Activated CD8-positive, alpha-beta T cell treated with anti-CD3 and anti-CD28 coated beads for 36 hours (primary cell): ENCODE data around the gene AREL1. TPM values are rescaled to one million over a fixed set of nuclear protein-coding genes. Genes with fewer than 3 reads are reported as not detected.

Experiments
- ATAC-seq: fragments of 200-7000 bp; cut with Tn5 transposase; one replicate; pipeline ENCODE4 v1.10.0; 2021; ENCODE audit warnings: mild to moderate bottlenecking, moderate library complexity
- CTCF ChIA-PET: fragments of 350-600 bp; sonication (Branson Sonifier 250); formaldehyde crosslinking; loops from one replicate; lab custom pipeline; 2021; ENCODE audit warnings: antibody characterized with exemption; lab: Charles Lee
- POLR2A ChIA-PET: fragments of 350-600 bp; sonication (Branson Sonifier 250); formaldehyde crosslinking; loops from one replicate; lab custom pipeline; 2021; ENCODE audit warnings: antibody characterized with exemption; lab: Charles Lee
- DNase-seq: peaks from one replicate; pipeline ENCODE4 v3.0.0-alpha.2; 2020
- H3K27ac Mint-ChIP-seq: one replicate; pipeline ENCODE4 v1.8.0; 2021; ENCODE audit warnings: mild to moderate bottlenecking, mixed read lengths
- H3K27me3 Mint-ChIP-seq: one replicate; pipeline ENCODE4 v1.8.0; 2021; ENCODE audit warnings: mixed read lengths
- H3K36me3 Mint-ChIP-seq: one replicate; pipeline ENCODE4 v1.8.0; 2021; ENCODE audit warnings: low read depth, mixed read lengths
- H3K4me1 Mint-ChIP-seq: one replicate; pipeline ENCODE4 v1.8.0; 2021; ENCODE audit warnings: low read depth, mixed read lengths
- H3K4me3 Mint-ChIP-seq: one replicate; pipeline ENCODE4 v1.8.0; 2021; ENCODE audit warnings: mild to moderate bottlenecking, moderate library complexity, mixed read lengths
- H3K9me3 Mint-ChIP-seq: one replicate; pipeline ENCODE4 v1.8.0; 2021; ENCODE audit warnings: mixed read lengths
- intact Hi-C: fragments of 100-400 bp; cut with micrococcal nuclease; formaldehyde crosslinking; loops from one replicate; pipeline ENCODE4 v1.10.0; 2022
- total RNA-seq, 2 experiments: library from RNA; stranded (reverse); gene quantifications; one replicate each; pipeline ENCODE4 v1.2.3, GENCODE V29; 2021
- TF ChIP-seq, protein P1 (sequence below): fragments of 200-600 bp; IDR thresholded peaks from one replicate; pipeline ENCODE4 v1.8.0; 2022; ENCODE audit warnings: antibody characterized with exemption, mild to moderate bottlenecking

The AREL1 gene
- total RNA-seq, 2 experiments from 2014 or later, result 26.4 to 28.2 TPM

DNA sequence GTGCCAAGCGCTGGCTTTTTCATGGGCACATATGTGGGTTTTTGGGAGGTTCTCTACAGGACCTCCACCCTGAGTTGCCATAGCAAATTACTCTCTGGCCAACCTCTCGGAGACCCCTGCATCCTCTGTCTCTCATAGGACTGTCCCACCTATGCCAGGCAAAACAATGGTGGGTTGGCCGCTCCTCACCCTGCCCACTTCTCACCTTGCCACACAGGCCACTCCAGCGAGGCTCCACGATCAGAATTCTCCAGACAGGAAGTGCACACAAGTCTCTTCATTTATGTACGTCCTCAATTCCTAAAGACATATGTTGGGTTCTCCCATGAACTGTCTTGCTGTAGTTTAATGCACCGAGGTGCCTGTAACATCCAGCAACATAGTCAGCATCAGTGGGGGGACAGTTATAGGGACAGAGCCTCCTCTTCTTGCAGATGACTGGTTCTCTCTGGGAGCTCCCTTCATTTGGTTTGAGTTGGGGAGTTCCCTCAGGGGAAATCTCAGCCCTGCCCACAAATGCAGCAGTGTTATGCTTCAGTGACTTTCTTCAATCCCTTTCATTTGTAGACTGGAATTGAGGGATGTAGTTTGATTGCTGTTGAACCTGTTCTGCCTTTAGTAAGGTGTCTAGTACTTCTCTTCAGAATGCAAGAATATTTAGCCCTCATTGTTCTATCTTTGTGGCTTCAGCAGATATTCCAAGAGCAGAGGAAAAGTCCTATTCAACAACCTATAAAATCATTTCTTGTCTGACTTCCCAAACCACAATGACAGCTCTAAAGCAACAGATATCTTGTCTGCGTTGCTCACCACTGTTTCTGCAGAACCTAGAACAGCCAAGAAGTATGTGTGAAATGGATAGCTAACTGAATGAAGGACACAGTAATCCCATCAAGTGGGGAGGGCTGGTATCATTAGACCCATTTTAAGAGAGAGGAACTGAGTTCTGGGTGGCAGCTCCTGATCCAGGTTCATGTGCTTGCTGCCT is 98.1 kb downstream of the AREL1 start:
- POLR2A ChIA-PET, result interaction anchor here (0.6 kb wide), 1 partner anchor 347 kb away, joined by 3 read pairs; no protein-coding TSS in a partner anchor
- no peaks in the 10 kb centered on the region for H3K36me3 Mint-ChIP-seq
- TF ChIP-seq, protein P1, sequence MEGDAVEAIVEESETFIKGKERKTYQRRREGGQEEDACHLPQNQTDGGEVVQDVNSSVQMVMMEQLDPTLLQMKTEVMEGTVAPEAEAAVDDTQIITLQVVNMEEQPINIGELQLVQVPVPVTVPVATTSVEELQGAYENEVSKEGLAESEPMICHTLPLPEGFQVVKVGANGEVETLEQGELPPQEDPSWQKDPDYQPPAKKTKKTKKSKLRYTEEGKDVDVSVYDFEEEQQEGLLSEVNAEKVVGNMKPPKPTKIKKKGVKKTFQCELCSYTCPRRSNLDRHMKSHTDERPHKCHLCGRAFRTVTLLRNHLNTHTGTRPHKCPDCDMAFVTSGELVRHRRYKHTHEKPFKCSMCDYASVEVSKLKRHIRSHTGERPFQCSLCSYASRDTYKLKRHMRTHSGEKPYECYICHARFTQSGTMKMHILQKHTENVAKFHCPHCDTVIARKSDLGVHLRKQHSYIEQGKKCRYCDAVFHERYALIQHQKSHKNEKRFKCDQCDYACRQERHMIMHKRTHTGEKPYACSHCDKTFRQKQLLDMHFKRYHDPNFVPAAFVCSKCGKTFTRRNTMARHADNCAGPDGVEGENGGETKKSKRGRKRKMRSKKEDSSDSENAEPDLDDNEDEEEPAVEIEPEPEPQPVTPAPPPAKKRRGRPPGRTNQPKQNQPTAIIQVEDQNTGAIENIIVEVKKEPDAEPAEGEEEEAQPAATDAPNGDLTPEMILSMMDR, result no peak
- CTCF ChIA-PET, result interaction anchor here (0.7 to 1.0 kb wide), 3 partner anchors 9 to 932 kb away, joined by 3 read pairs; no protein-coding TSS in a partner anchor
- ATAC-seq (no peak), DNase-seq (peak; percentile 33)
- no peak overlapping the region for H3K27ac Mint-ChIP-seq
- H3K27me3 Mint-ChIP-seq, result peaks cover 15% of the 10 kb centered on the region
- peaks cover 48% of the 10 kb centered on the region for H3K4me1 Mint-ChIP-seq
- no peaks in the 10 kb centered on the region for H3K9me3 Mint-ChIP-seq
- no peak overlapping the region for H3K4me3 Mint-ChIP-seq
- intact Hi-C loops, result loop anchor here (5.0 to 10.0 kb wide), 2 partner anchors 97 to 220 kb away; partner anchors contain the start of genes AREL1 and FCF1

DNA sequence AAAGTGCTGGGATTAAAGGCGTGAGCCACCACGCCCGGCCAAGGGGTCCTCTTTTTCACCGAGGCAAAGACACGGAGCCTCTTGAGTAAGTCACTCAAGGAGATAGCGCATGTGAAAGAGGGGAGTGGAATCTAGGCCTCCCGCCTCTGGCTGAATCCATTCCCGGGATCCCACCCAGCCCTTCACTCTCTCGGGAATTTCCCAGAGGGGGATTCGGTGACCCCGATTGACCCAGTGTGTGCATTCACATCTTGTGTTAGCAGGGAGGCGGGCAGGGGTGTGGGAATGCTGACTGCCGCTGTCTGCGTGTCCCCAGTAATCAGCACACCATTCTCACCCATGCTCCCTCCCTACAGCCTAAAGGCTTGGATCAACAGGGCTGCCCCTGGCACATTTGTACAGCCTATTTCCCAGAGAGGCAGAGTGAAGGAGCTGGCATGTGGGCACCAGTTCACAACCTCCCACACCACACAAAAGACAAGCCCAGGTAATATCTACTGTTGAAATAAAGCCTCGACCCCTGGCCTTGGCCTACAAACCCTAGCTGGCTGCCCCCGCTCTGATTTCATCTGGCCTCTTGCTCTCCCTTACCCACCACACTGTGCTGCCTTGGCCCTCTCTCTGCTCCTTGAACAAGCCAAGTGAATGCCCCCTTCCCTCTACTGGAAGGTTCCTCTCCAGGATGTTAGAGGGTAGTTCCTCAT is 99.5 kb downstream of the AREL1 start:
- H3K27ac Mint-ChIP-seq, result no peak overlapping the region
- peaks cover 44% of the 10 kb centered on the region for H3K4me1 Mint-ChIP-seq
- H3K4me3 Mint-ChIP-seq, result no peak overlapping the region
- no peak for ATAC-seq
- no peaks in the 10 kb centered on the region for H3K9me3 Mint-ChIP-seq
- DNase-seq, result no peak
- CTCF ChIA-PET, result interaction anchor here (0.6 to 3.5 kb wide), 28 partner anchors 10 to 247 kb away, joined by 3 to 28 read pairs (median 4); partner anchors contain the start of genes AREL1 and FCF1
- TF ChIP-seq, protein P1, result no peak
- no peaks in the 10 kb centered on the region for H3K36me3 Mint-ChIP-seq
- peaks cover 15% of the 10 kb centered on the region for H3K27me3 Mint-ChIP-seq
- POLR2A ChIA-PET, result interaction anchor here (1.2 kb wide), 1 partner anchor 97 kb away, joined by 3 read pairs; no protein-coding TSS in a partner anchor
- intact Hi-C loops, result loop anchor here (10.0 kb wide), 1 partner anchor 221 kb away; no protein-coding TSS in a partner anchor

DNA sequence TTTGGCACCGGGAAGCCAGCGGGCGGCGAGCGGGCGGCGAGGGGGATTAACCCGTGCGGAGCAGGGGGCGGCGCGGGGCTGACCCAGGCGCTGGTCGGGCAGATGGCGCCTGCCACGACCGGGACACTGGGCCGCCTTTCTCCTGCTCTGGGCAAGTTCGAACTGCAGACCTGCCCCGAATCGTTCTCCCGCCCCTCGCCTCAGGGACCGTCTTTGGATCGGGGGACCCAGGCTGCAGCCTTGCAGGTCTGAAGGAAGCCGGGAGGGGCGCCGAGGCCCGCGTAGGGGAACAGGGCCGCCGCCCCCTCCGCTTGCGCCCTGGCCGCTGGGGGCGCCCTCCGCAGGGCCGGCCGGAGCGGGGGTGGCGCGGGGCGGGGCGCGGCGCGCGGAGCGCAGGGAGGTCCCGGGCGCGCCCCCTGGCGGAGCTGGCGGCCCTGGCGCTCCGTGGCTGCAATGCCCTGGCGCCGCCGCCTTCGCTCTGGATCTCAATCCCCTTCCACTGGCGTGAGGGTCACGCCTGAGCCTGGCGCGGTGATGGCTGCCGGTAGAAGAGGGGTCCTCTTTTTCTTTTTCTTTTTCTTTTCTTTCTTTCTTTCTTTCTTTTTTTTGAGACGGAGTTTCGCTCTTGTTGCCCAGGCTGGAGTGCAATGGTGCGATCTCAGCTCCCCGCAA is 100.4 kb downstream of the AREL1 start:
- TF ChIP-seq, protein P1, result peak; percentile 53
- H3K27ac Mint-ChIP-seq, result no peak overlapping the region

DNA sequence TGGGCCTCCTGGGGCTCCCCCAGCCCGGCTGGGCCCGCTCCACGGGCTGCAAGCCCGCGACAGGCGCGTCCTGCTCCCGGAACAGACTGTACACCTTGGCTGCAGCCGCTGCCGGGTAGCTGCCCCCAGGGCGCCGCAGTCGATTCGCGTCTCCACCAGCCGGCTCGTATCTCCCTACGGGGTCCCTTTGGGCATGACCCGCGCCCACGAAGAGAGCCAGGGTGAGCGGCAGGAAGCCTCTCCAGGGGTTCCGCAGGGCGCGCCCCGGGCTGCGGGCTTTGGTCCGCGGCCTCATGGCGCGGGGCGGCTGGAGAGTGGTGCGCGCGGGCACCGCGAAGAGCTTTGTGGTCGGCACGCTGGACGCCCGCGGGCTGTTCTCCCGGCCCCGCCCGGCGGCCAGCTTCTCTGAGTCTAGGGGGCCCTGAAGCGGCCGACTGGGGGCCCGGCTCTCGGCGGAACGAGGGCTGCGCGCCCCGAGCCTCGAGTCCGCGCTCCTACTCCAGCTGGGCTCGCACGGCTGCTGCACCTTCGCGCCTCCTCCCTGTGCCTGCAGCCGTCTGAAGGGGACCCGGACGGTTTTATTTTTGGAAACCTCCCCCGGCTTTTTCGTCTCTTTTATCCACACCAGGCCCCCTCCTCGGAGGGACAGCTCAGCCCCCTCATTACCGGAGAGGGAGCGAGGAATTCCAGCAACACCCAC is 101.1 kb downstream of the AREL1 start, which contains the start of gene LTBP2:
Gene LTBP2, minus strand, starts transcription at position 588 of the 700 bp plus-strand sequence. Its CDS starts 293 bp downstream, at position 295.
- no peaks in the 10 kb centered on the region for H3K36me3 Mint-ChIP-seq
- DNase-seq (no peak), ATAC-seq (no peak)
- peaks cover 35% of the 10 kb centered on the region for H3K4me1 Mint-ChIP-seq
- intact Hi-C loops, result loop anchor here (10.0 kb wide), 1 partner anchor 223 kb away; no protein-coding TSS in a partner anchor
- H3K9me3 Mint-ChIP-seq, result no peaks in the 10 kb centered on the region
- peaks cover 15% of the 10 kb centered on the region for H3K27me3 Mint-ChIP-seq
- peak within 1 kb of the TSS; percentile 65 for H3K4me3 Mint-ChIP-seq
- H3K27ac Mint-ChIP-seq, result no peak within 1 kb of the TSS
- TF ChIP-seq, protein P1, result no peak
- ChIA-PET POLR2A (interaction anchor here (0.6 to 1.0 kb wide), 3 partner anchors 9 to 72 kb away, joined by 3 read pairs; no protein-coding TSS in a partner anchor), CTCF (interaction anchor here (0.6 to 3.5 kb wide), 25 partner anchors 9 to 693 kb away, joined by 3 to 28 read pairs (median 4); no protein-coding TSS in a partner anchor)

More for the DNA sequence above, 100.4 kb downstream of the AREL1 start:
- CTCF ChIA-PET, result interaction anchor here (0.6 to 3.5 kb wide), 39 partner anchors 10 to 692 kb away, joined by 3 to 28 read pairs (median 4); partner anchors contain the start of genes AREL1 and FCF1
- ATAC-seq (peak; percentile 87), DNase-seq (peak; percentile 86)
- H3K36me3 Mint-ChIP-seq, result no peaks in the 10 kb centered on the region
- peak overlapping the region; percentile 65 for H3K4me3 Mint-ChIP-seq
- POLR2A ChIA-PET, result interaction anchor here (0.9 to 1.0 kb wide), 2 partner anchors 8 to 71 kb away, joined by 3 read pairs; no protein-coding TSS in a partner anchor
- intact Hi-C loops, result loop anchor here (10.0 kb wide), 1 partner anchor 222 kb away; no protein-coding TSS in a partner anchor
- H3K4me1 Mint-ChIP-seq, result peaks cover 35% of the 10 kb centered on the region
- H3K9me3 Mint-ChIP-seq, result no peaks in the 10 kb centered on the region
- peaks cover 15% of the 10 kb centered on the region for H3K27me3 Mint-ChIP-seq
